GM23338 (cell line): ENCODE results near the gene FHIT. TPM values are rescaled to one million over a fixed set of nuclear protein-coding genes. Genes with fewer than 3 reads are reported as not detected.

Experiments
- ATAC-seq: fragments of 200-7000 bp; cut with Tn5 transposase; 3 replicates; pipeline ENCODE4 v1.9.1; 2020
- DNase-seq: peaks from one replicate; pipeline ENCODE4 v3.0.0-alpha.2; 2015; ENCODE audit warnings: low spot score
- H2AFZ ChIP-seq: fragments of 200-600 bp; sonication (generic); 2 replicates; pipeline ENCODE4 v1.8.0; 2016; ENCODE audit warnings: antibody characterized with exemption, mild to moderate bottlenecking, moderate library complexity
- H3F3A ChIP-seq: fragments of 200-600 bp; sonication (generic); replicated peaks from 2 replicates; pipeline ENCODE4 v1.8.0; 2017; ENCODE audit warnings: antibody characterized with exemption, mixed run types, low read depth
- H3K27ac ChIP-seq: fragments of 200-600 bp; sonication (generic); 2 replicates; pipeline ENCODE4 v1.6.1; 2016; ENCODE audit warnings: low read depth
- H3K27me3 ChIP-seq: fragments of 200-600 bp; sonication (generic); 2 replicates; pipeline ENCODE4 v1.8.0; 2016; ENCODE audit warnings: mild to moderate bottlenecking, mixed run types, moderate library complexity; ENCODE audit not compliant: insufficient read depth
- H3K36me3 ChIP-seq: fragments of 200-600 bp; sonication (generic); 2 replicates; pipeline ENCODE4 v1.8.0; 2016; ENCODE audit warnings: mild to moderate bottlenecking; ENCODE audit not compliant: insufficient read depth
- H3K4me1 ChIP-seq: fragments of 200-600 bp; sonication (generic); 2 replicates; pipeline ENCODE4 v1.8.0; 2016; ENCODE audit warnings: mild to moderate bottlenecking, moderate library complexity; ENCODE audit not compliant: insufficient read depth
- H3K4me2 ChIP-seq: fragments of 200-600 bp; sonication (generic); 2 replicates; pipeline ENCODE4 v1.7.1; 2017; ENCODE audit warnings: mixed run types
- H3K4me3 ChIP-seq: fragments of 200-600 bp; sonication (generic); 2 replicates; pipeline ENCODE4 v1.6.1; 2016; ENCODE audit warnings: mixed run types
- H3K79me2 ChIP-seq: fragments of 200-600 bp; sonication (generic); replicated peaks from 2 replicates; pipeline ENCODE4 v1.8.0; 2017; ENCODE audit warnings: mild to moderate bottlenecking; ENCODE audit not compliant: insufficient read depth
- H3K9me2 ChIP-seq: fragments of 200-600 bp; sonication (generic); 2 replicates; pipeline ENCODE4 v1.8.0; 2017; ENCODE audit not compliant: insufficient read depth
- H4K20me1 ChIP-seq: fragments of 200-600 bp; sonication (generic); replicated peaks from 2 replicates; pipeline ENCODE4 v1.8.0; 2017; ENCODE audit warnings: mild to moderate bottlenecking; ENCODE audit not compliant: insufficient read depth
- H3K27ac Mint-ChIP-seq: 2 replicates; pipeline ENCODE4 v1.8.0; 2020; ENCODE audit warnings: inconsistent platforms, mild to moderate bottlenecking, moderate library complexity, mixed read lengths
- H3K27me3 Mint-ChIP-seq: 3 replicates; pipeline ENCODE4 v1.8.0; 2022; ENCODE audit warnings: low read depth, mild to moderate bottlenecking, moderate library complexity, mixed read lengths, inconsistent platforms; ENCODE audit not compliant: insufficient read depth, poor library complexity
- H3K36me3 Mint-ChIP-seq: 3 replicates; pipeline ENCODE4 v1.8.0; 2021; ENCODE audit warnings: low read depth, mild to moderate bottlenecking, inconsistent platforms, moderate library complexity, mixed read lengths
- H3K4me1 Mint-ChIP-seq: 3 replicates; pipeline ENCODE4 v1.8.0; 2020; ENCODE audit warnings: mild to moderate bottlenecking, inconsistent platforms, mixed read lengths
- H3K4me3 Mint-ChIP-seq: 3 replicates; pipeline ENCODE4 v1.8.0; 2021; ENCODE audit warnings: moderate library complexity, mild to moderate bottlenecking, inconsistent platforms, mixed read lengths
- H3K9me3 Mint-ChIP-seq: 3 replicates; pipeline ENCODE4 v1.8.0; 2020; ENCODE audit warnings: moderate library complexity, mild to moderate bottlenecking, inconsistent platforms, mixed read lengths
- CREB1 ChIP-seq: fragments of 250-450 bp; sonication (Bioruptor Pico); IDR thresholded peaks from 2 replicates; pipeline ENCODE4 v1.5.0; 2020; ENCODE audit warnings: low read depth, mild to moderate bottlenecking, moderate library complexity
- CTCF ChIP-seq, 2 experiments: fragments of 200-600 bp in 1 of 2; sonication (generic) in 1 of 2; conservative IDR thresholded peaks; 2 replicates each; pipeline versions ENCODE4 v1.5.1 to v1.6.1; 2016 to 2017; ENCODE audit warnings: antibody characterized with exemption in 2 of 2, low read depth in 2 of 2, mild to moderate bottlenecking in 2 of 2, moderate library complexity in 1 of 2
- ETS1 ChIP-seq: IDR thresholded peaks from 2 replicates; pipeline ENCODE4 v1.6.1; 2016; ENCODE audit warnings: antibody characterized with exemption
- EZH2 ChIP-seq: fragments of 200-600 bp; sonication (generic); IDR thresholded peaks from one replicate; pipeline ENCODE4 v1.8.0; 2017; ENCODE audit warnings: antibody characterized with exemption, mild to moderate bottlenecking, low read depth; ENCODE audit not compliant: unreplicated experiment
- EZH2phosphoT487 ChIP-seq: fragments of 200-600 bp; sonication (generic); IDR thresholded peaks from one replicate; pipeline ENCODE4 v1.8.1; 2018; ENCODE audit warnings: antibody characterized with exemption; ENCODE audit not compliant: unreplicated experiment
- JUNB ChIP-seq: IDR thresholded peaks from one replicate; pipeline ENCODE4 v1.6.1; 2016; ENCODE audit warnings: antibody characterized with exemption; ENCODE audit not compliant: unreplicated experiment
- NANOG ChIP-seq: IDR thresholded peaks from 2 replicates; pipeline ENCODE4 v1.6.1; 2016; ENCODE audit warnings: antibody characterized with exemption, borderline replicate concordance
- POLR2AphosphoS5 ChIP-seq: IDR thresholded peaks from 2 replicates; pipeline ENCODE4 v1.6.1; 2016; ENCODE audit warnings: antibody characterized with exemption, low read depth
- REST ChIP-seq: IDR thresholded peaks from one replicate; pipeline ENCODE4 v1.6.1; 2018; ENCODE audit warnings: antibody characterized with exemption; ENCODE audit not compliant: unreplicated experiment
- STAT1 ChIP-seq: IDR thresholded peaks from one replicate; pipeline ENCODE4 v1.6.1; 2016; ENCODE audit warnings: antibody characterized with exemption; ENCODE audit not compliant: unreplicated experiment
- ZNF114 ChIP-seq: fragments of 250-450 bp; sonication (Bioruptor Pico); IDR thresholded peaks from 2 replicates; pipeline ENCODE4 v1.5.0; 2020; ENCODE audit warnings: mild to moderate bottlenecking, moderate library complexity
- ZNF331 ChIP-seq: fragments of 250-450 bp; sonication (Bioruptor Pico); IDR thresholded peaks from 2 replicates; pipeline ENCODE4 v1.5.0; 2020; ENCODE audit warnings: low read depth, mild to moderate bottlenecking, moderate library complexity
- ZNF462 ChIP-seq: fragments of 250-450 bp; sonication (Bioruptor Pico); IDR thresholded peaks from 2 replicates; pipeline ENCODE4 v1.5.0; 2020; ENCODE audit warnings: mild to moderate bottlenecking, moderate library complexity
- polyA plus RNA-seq: library from polyadenylated mRNA; unstranded; fragments of >200 nt; fragmentation: Nextera tagmentation; extraction: Ambion mirVana; gene quantifications from 2 replicates; pipeline ENCODE4 v1.2.1, GENCODE V29; 2016
- total RNA-seq: library from RNA; depleted of rRNA; stranded (reverse); fragments of >200 nt; shearing (Covaris generic); gene quantifications from 2 replicates; pipeline ENCODE4 v1.2.3, GENCODE V29; 2014

FHIT gene
- total and polyA plus RNA-seq, 2 experiments from 2014 or later: 3.0 to 8.3 TPM

- Histone ChIP-seq H3K9me2 (peaks cover 18% of the 10 kb centered on the region; the same call in 1 of the 2 replicates), H3K4me3 (no peak overlapping the region), H3K4me1 (no peaks in the 10 kb centered on the region), H4K20me1 (no peaks in the 10 kb centered on the region), H3K4me2 (no peak overlapping the region), H3K27ac (no peak overlapping the region), H2AFZ (no peak overlapping the region), H3K27me3 (no peaks in the 10 kb centered on the region), H3K36me3 (no peaks in the 10 kb centered on the region), H3F3A (no peaks in the 10 kb centered on the region), H3K79me2 (no peaks in the 10 kb centered on the region)
- peaks cover 14% of the 10 kb centered on the region; the same call in 1 of the 3 replicates for H3K9me3 Mint-ChIP-seq
- no peak for ATAC-seq
- H3K27me3 Mint-ChIP-seq: peaks cover 7% of the 10 kb centered on the region
- TF ChIP-seq REST: no peak
- no peak for TF ChIP-seq EZH2phosphoT487
- no peak for TF ChIP-seq CREB1 (CRISPR knock-in tag)
- no peak for TF ChIP-seq ZNF114 (CRISPR knock-in tag)
- no peak for TF ChIP-seq NANOG
- TF ChIP-seq CTCF (conservative IDR thresholded peaks at IDR 0.05; ENCODE audit: low read depth in 2 of 2): no peak
- TF ChIP-seq POLR2AphosphoS5: no peak
- no peak for TF ChIP-seq JUNB
- no peak for TF ChIP-seq ETS1
- no peak for TF ChIP-seq EZH2
- TF ChIP-seq ZNF462 (CRISPR knock-in tag): no peak
- no peak for TF ChIP-seq ZNF331 (CRISPR knock-in tag)
- no peak for TF ChIP-seq STAT1
- no peak overlapping the region for H3K4me3 Mint-ChIP-seq
- H3K36me3 Mint-ChIP-seq: peaks cover 3% of the 10 kb centered on the region; the same call in 1 of the 3 replicates
- no peak for DNase-seq
- H3K4me1 Mint-ChIP-seq: no peaks in the 10 kb centered on the region
- no peak overlapping the region for H3K27ac Mint-ChIP-seq
These were observed 1156.8 kb downstream of the FHIT start for GRCh38 chr3:60094392-60094947.
